Chondrocyte (in vitro differentiated cells): ENCODE results near the gene LARP7. TPM values are rescaled to one million over a fixed set of nuclear protein-coding genes. Genes with fewer than 3 reads are reported as not detected.
"Not testable (repeated sequence)": the region's sequence is repeated elsewhere in the genome, so short reads cannot be mapped to it uniquely, and the experiment has no call there.

Experiments used
- DNase-seq: peaks from one replicate; pipeline ENCODE4 v3.0.0; 2021; ENCODE audit warnings: mixed read lengths, low spot score
- H3K27ac Mint-ChIP-seq: one replicate; pipeline ENCODE4 v1.8.0; 2021; ENCODE audit warnings: mild to moderate bottlenecking, moderate library complexity, mixed read lengths; ENCODE audit not compliant: unreplicated experiment
- H3K27me3 Mint-ChIP-seq: 2 replicates; pipeline ENCODE4 v1.8.0; 2021; ENCODE audit warnings: low read depth, mixed read lengths
- H3K36me3 Mint-ChIP-seq: 2 replicates; pipeline ENCODE4 v1.8.0; 2021; ENCODE audit warnings: low read depth, mixed read lengths
- H3K4me1 Mint-ChIP-seq: 2 replicates; pipeline ENCODE4 v1.8.0; 2021; ENCODE audit warnings: low read depth, mild to moderate bottlenecking, mixed read lengths
- H3K4me3 Mint-ChIP-seq: one replicate; pipeline ENCODE4 v1.8.0; 2021; ENCODE audit warnings: mild to moderate bottlenecking, moderate library complexity, mixed read lengths; ENCODE audit not compliant: unreplicated experiment
- H3K9me3 Mint-ChIP-seq: 2 replicates; pipeline ENCODE4 v1.8.0; 2021; ENCODE audit warnings: low read depth, mixed read lengths
- CTCF ChIP-seq: fragments of 200-600 bp; sonication (generic); IDR thresholded peaks from 2 replicates; pipeline ENCODE4 v1.5.0; 2021; ENCODE audit warnings: antibody characterized with exemption, mild to moderate bottlenecking, moderate library complexity
- total RNA-seq: library from RNA; stranded (reverse); gene quantifications from 3 replicates; pipeline ENCODE4 v1.2.1, GENCODE V29; 2021

Gene LARP7
- total RNA-seq, 1 donor from 2014 or later = 27.9 TPM

- no peak overlapping the region for H3K27ac Mint-ChIP-seq
- no peaks in the 10 kb centered on the region for H3K4me1 Mint-ChIP-seq
- no peaks in the 10 kb centered on the region for H3K27me3 Mint-ChIP-seq
- no peak for DNase-seq
- no peak overlapping the region for H3K4me3 Mint-ChIP-seq
- H3K36me3 Mint-ChIP-seq = peaks cover 12% of the 10 kb centered on the region
- TF ChIP-seq CTCF = no peak
- no peaks in the 10 kb centered on the region for H3K9me3 Mint-ChIP-seq
Observed at GRCh38 chr4:112652216-112652615, 15.3 kb downstream of the LARP7 start.

- TF ChIP-seq CTCF = no peak
- Mint-ChIP-seq H3K4me1 (no peaks in the 10 kb centered on the region), H3K4me3 (no peak overlapping the region), H3K27me3 (no peaks in the 10 kb centered on the region), H3K36me3 (peaks cover 15% of the 10 kb centered on the region), H3K9me3 (no peaks in the 10 kb centered on the region), H3K27ac (no peak overlapping the region)
- DNase-seq = no peak
Observed at GRCh38 chr4:112655270-112655669, 18.3 kb downstream of the LARP7 start.

GRCh38 chr4:112656115-112656514 lies 19.2 kb downstream of the LARP7 start:
- H3K4me1 Mint-ChIP-seq, H3K9me3 Mint-ChIP-seq, H3K4me3 Mint-ChIP-seq, DNase-seq, H3K27ac Mint-ChIP-seq, H3K27me3 Mint-ChIP-seq: not testable (repeated sequence)
- H3K36me3 Mint-ChIP-seq = peaks cover 14% of the 10 kb centered on the region

- no peaks in the 10 kb centered on the region for H3K36me3 Mint-ChIP-seq
- no peaks in the 10 kb centered on the region for H3K4me1 Mint-ChIP-seq
- no peak overlapping the region for H3K4me3 Mint-ChIP-seq
- H3K9me3 Mint-ChIP-seq = no peaks in the 10 kb centered on the region
- H3K27me3 Mint-ChIP-seq = no peaks in the 10 kb centered on the region
- no peak overlapping the region for H3K27ac Mint-ChIP-seq
- no peak for DNase-seq
- TF ChIP-seq CTCF = no peak
Observed at GRCh38 chr4:112664611-112665010, 27.7 kb downstream of the LARP7 start.

- no peak overlapping the region for H3K27ac Mint-ChIP-seq
- H3K36me3 Mint-ChIP-seq = no peaks in the 10 kb centered on the region
- DNase-seq = no peak
- H3K4me1 Mint-ChIP-seq = peaks cover 11% of the 10 kb centered on the region
- TF ChIP-seq CTCF = no peak
- H3K4me3 Mint-ChIP-seq = no peak overlapping the region
- H3K27me3 Mint-ChIP-seq = no peaks in the 10 kb centered on the region
- no peaks in the 10 kb centered on the region for H3K9me3 Mint-ChIP-seq
Observed at GRCh38 chr4:112668131-112668530, 31.2 kb downstream of the LARP7 start.

- H3K27ac Mint-ChIP-seq = no peak overlapping the region
- no peaks in the 10 kb centered on the region for H3K36me3 Mint-ChIP-seq
- no peak for TF ChIP-seq CTCF
- no peaks in the 10 kb centered on the region for H3K9me3 Mint-ChIP-seq
- H3K4me3 Mint-ChIP-seq = no peak overlapping the region
- peaks cover 11% of the 10 kb centered on the region for H3K4me1 Mint-ChIP-seq
- no peak for DNase-seq
- peaks cover 2% of the 10 kb centered on the region for H3K27me3 Mint-ChIP-seq
Observed at GRCh38 chr4:112673076-112673475, 36.1 kb downstream of the LARP7 start.
